HEK293 (cell line): Measurements from ENCODE around the gene SMIM33.

Experiments used
- GLI2 ChIP-seq: fragments of 450-650 bp; formaldehyde crosslinking; IDR thresholded peaks from 2 replicates; pipeline ENCODE4; 2017; ENCODE audit warnings: missing biosample characterization, missing genetic modification characterization, low read depth, borderline replicate concordance
- GLI4 ChIP-seq: fragments of 450-650 bp; formaldehyde crosslinking; IDR thresholded peaks from 2 replicates; pipeline ENCODE4 v1.5.1; 2016; ENCODE audit warnings: missing biosample characterization, missing genetic modification characterization
- KLF10 ChIP-seq: fragments of 450-650 bp; IDR thresholded peaks from 2 replicates; pipeline ENCODE4 v1.5.1; 2018; ENCODE audit warnings: missing biosample characterization, mild to moderate bottlenecking, missing genetic modification characterization
- MYNN ChIP-seq: fragments of 450-650 bp; formaldehyde crosslinking; IDR thresholded peaks from 2 replicates; pipeline ENCODE4 v1.5.1; 2016; ENCODE audit warnings: missing biosample characterization, missing genetic modification characterization, borderline replicate concordance
- TSHZ1 ChIP-seq: fragments of 450-650 bp; formaldehyde crosslinking; IDR thresholded peaks from 2 replicates; pipeline ENCODE4 v1.5.1; 2016; ENCODE audit warnings: missing biosample characterization, missing genetic modification characterization, borderline replicate concordance
- ZBTB1 ChIP-seq: fragments of 450-650 bp; formaldehyde crosslinking; IDR thresholded peaks from 2 replicates; pipeline ENCODE4 v1.5.1; 2016; ENCODE audit warnings: missing biosample characterization, missing genetic modification characterization
- ZBTB17 ChIP-seq: fragments of 450-650 bp; formaldehyde crosslinking; IDR thresholded peaks from 2 replicates; pipeline ENCODE4 v1.5.1; 2016; ENCODE audit warnings: missing biosample characterization, missing genetic modification characterization
- ZBTB8A ChIP-seq: fragments of 450-650 bp; formaldehyde crosslinking; IDR thresholded peaks from 2 replicates; pipeline ENCODE4 v1.5.1; 2016; ENCODE audit warnings: missing biosample characterization, missing genetic modification characterization
- ZFP69B ChIP-seq: fragments of 450-650 bp; formaldehyde crosslinking; IDR thresholded peaks from 2 replicates; pipeline ENCODE4 v1.5.1; 2016; ENCODE audit warnings: missing biosample characterization, missing genetic modification characterization
- ZNF112 ChIP-seq: fragments of 450-650 bp; formaldehyde crosslinking; IDR thresholded peaks from 2 replicates; pipeline ENCODE4 v1.5.0; 2017; ENCODE audit warnings: missing biosample characterization, missing genetic modification characterization
- ZNF132 ChIP-seq: fragments of 450-650 bp; formaldehyde crosslinking; IDR thresholded peaks from 2 replicates; pipeline ENCODE4 v1.5.1; 2017; ENCODE audit warnings: missing biosample characterization, missing genetic modification characterization, borderline replicate concordance
- ZNF155 ChIP-seq: fragments of 450-650 bp; formaldehyde crosslinking; IDR thresholded peaks from 2 replicates; pipeline ENCODE4 v1.5.1; 2016; ENCODE audit warnings: missing biosample characterization, missing genetic modification characterization
- ZNF157 ChIP-seq: fragments of 450-650 bp; formaldehyde crosslinking; IDR thresholded peaks from 2 replicates; pipeline ENCODE4 v1.5.1; 2016; ENCODE audit warnings: missing biosample characterization, missing genetic modification characterization
- ZNF2 ChIP-seq: fragments of 450-650 bp; formaldehyde crosslinking; IDR thresholded peaks from 2 replicates; pipeline ENCODE4 v1.5.1; 2016; ENCODE audit warnings: missing biosample characterization, missing genetic modification characterization
- ZNF239 ChIP-seq: fragments of 450-650 bp; formaldehyde crosslinking; IDR thresholded peaks from 2 replicates; pipeline ENCODE4 v1.5.1; 2016; ENCODE audit warnings: missing biosample characterization, missing genetic modification characterization
- ZNF248 ChIP-seq: fragments of 450-650 bp; formaldehyde crosslinking; IDR thresholded peaks from 2 replicates; pipeline ENCODE4 v1.5.1; 2017; ENCODE audit warnings: missing biosample characterization, missing genetic modification characterization
- ZNF302 ChIP-seq: fragments of 450-650 bp; formaldehyde crosslinking; IDR thresholded peaks from 2 replicates; pipeline ENCODE4 v1.5.1; 2016; ENCODE audit warnings: missing biosample characterization, missing genetic modification characterization, low read depth
- ZNF335 ChIP-seq: fragments of 450-650 bp; formaldehyde crosslinking; conservative IDR thresholded peaks from 2 replicates; pipeline ENCODE4 v1.5.1; 2016; ENCODE audit warnings: missing biosample characterization, missing genetic modification characterization
- ZNF394 ChIP-seq: fragments of 450-650 bp; formaldehyde crosslinking; IDR thresholded peaks from 2 replicates; pipeline ENCODE4 v1.5.1; 2016; ENCODE audit warnings: missing biosample characterization, missing genetic modification characterization, mild to moderate bottlenecking, moderate library complexity, borderline replicate concordance
- ZNF433 ChIP-seq: fragments of 450-650 bp; formaldehyde crosslinking; IDR thresholded peaks from 2 replicates; pipeline ENCODE4 v1.5.1; 2016; ENCODE audit warnings: missing biosample characterization, missing genetic modification characterization, low read depth
- ZNF510 ChIP-seq: fragments of 450-650 bp; formaldehyde crosslinking; IDR thresholded peaks from 2 replicates; pipeline ENCODE4 v1.5.1; 2018; ENCODE audit warnings: mild to moderate bottlenecking, missing genetic modification characterization, missing biosample characterization; ENCODE audit not compliant: insufficient replicate concordance
- ZNF513 ChIP-seq: fragments of 450-650 bp; IDR thresholded peaks from 2 replicates; pipeline ENCODE4 v1.5.1; 2018; ENCODE audit warnings: missing biosample characterization, missing genetic modification characterization
- ZNF518A ChIP-seq: fragments of 450-650 bp; formaldehyde crosslinking; conservative IDR thresholded peaks from 2 replicates; pipeline ENCODE4 v1.5.1; 2016; ENCODE audit warnings: low read depth, missing biosample characterization, missing genetic modification characterization
- ZNF621 ChIP-seq: fragments of 450-650 bp; formaldehyde crosslinking; IDR thresholded peaks from 2 replicates; pipeline ENCODE4 v1.5.1; 2017; ENCODE audit warnings: missing biosample characterization, missing genetic modification characterization
- ZNF624 ChIP-seq: fragments of 450-650 bp; formaldehyde crosslinking; IDR thresholded peaks from 2 replicates; pipeline ENCODE4 v1.5.1; 2017; ENCODE audit warnings: missing biosample characterization, missing genetic modification characterization
- ZNF626 ChIP-seq: fragments of 450-650 bp; sonication (Bioruptor Pico); formaldehyde crosslinking; IDR thresholded peaks from 2 replicates; pipeline ENCODE4 v1.5.1; 2018; ENCODE audit warnings: missing biosample characterization, missing genetic modification characterization, inconsistent platforms
- ZNF747 ChIP-seq: fragments of 450-650 bp; formaldehyde crosslinking; IDR thresholded peaks from 2 replicates; pipeline ENCODE4 v1.5.1; 2016; ENCODE audit warnings: missing biosample characterization, missing genetic modification characterization
- ZNF830 ChIP-seq: fragments of 450-650 bp; IDR thresholded peaks from 2 replicates; pipeline ENCODE4 v1.5.0; 2018; ENCODE audit warnings: missing biosample characterization, missing genetic modification characterization, low read depth, mild to moderate bottlenecking, moderate library complexity
- ZNF843 ChIP-seq: fragments of 450-650 bp; formaldehyde crosslinking; IDR thresholded peaks from 2 replicates; pipeline ENCODE4 v1.5.1; 2016; ENCODE audit warnings: missing biosample characterization, missing genetic modification characterization
- ZSCAN23 ChIP-seq: fragments of 450-650 bp; formaldehyde crosslinking; IDR thresholded peaks from 2 replicates; pipeline ENCODE4 v1.5.1; 2016; ENCODE audit warnings: missing biosample characterization, missing genetic modification characterization
- ZXDB ChIP-seq: fragments of 450-650 bp; formaldehyde crosslinking; IDR thresholded peaks from 2 replicates; pipeline ENCODE4 v1.5.1; 2016; ENCODE audit warnings: missing biosample characterization, missing genetic modification characterization

SMIM33 gene

GRCh38 chr5:139517683-139518564 is 47.1 kb downstream of the SMIM33 start (continued):
- no peak for TF ChIP-seq ZNF626 (tag by site-specific recombination)
- TF ChIP-seq ZNF157, result no peak
- peak; percentile 97 for TF ChIP-seq ZNF335
- TF ChIP-seq ZBTB17 (tag by site-specific recombination), result peak; percentile 85
- TF ChIP-seq ZXDB (tag by site-specific recombination), result peak; percentile 90
- no peak for TF ChIP-seq ZNF433 (tag by site-specific recombination)
- peak; percentile 84 for TF ChIP-seq TSHZ1 (tag by site-specific recombination)
- peak; percentile 62; the same call in 1 of the 2 replicates for TF ChIP-seq KLF10 (tag by site-specific recombination)
- no peak for TF ChIP-seq ZNF155 (tag by site-specific recombination)
- no peak for TF ChIP-seq ZNF747 (tag by site-specific recombination)
- 0 out of 2 replicates have a peak, but pooled peaks have one; percentile 86 for TF ChIP-seq ZSCAN23
- TF ChIP-seq ZFP69B, result peak; percentile 84
- no peak; the same call in 1 of the 2 replicates for TF ChIP-seq ZNF302 (tag by site-specific recombination)
- TF ChIP-seq ZNF2 (tag by site-specific recombination), result peak; percentile 98
- peak; percentile 45; the same call in 1 of the 2 replicates for TF ChIP-seq ZNF239 (tag by site-specific recombination)
- no peak for TF ChIP-seq ZNF132 (tag by site-specific recombination)
- TF ChIP-seq ZNF394, result peak; percentile 66
- TF ChIP-seq ZNF513, result peak; percentile 54; the same call in 1 of the 2 replicates
- no peak for TF ChIP-seq ZNF830 (tag by site-specific recombination)
- no peak for TF ChIP-seq ZNF510 (tag by site-specific recombination)
- TF ChIP-seq GLI2, result no peak; the same call in 1 of the 2 replicates
- no peak for TF ChIP-seq ZNF621 (tag by site-specific recombination)
- no peak for TF ChIP-seq ZNF248 (tag by site-specific recombination)
- TF ChIP-seq ZBTB8A, result peak; percentile 81
- TF ChIP-seq ZBTB1, result no peak
- no peak for TF ChIP-seq ZNF112
- peak; percentile 21; the same call in 1 of the 2 replicates for TF ChIP-seq MYNN (tag by site-specific recombination)
- peak; percentile 84 for TF ChIP-seq ZNF843 (tag by site-specific recombination)
- 0 out of 2 replicates have a peak, but pooled peaks have one; percentile 9 for TF ChIP-seq ZNF624 (tag by site-specific recombination)
- peak; percentile 71 for TF ChIP-seq ZNF518A
- TF ChIP-seq GLI4 (tag by site-specific recombination), result peak; percentile 83; the same call in 1 of the 2 replicates
